Spinal cord (tissue), 10 donors: Measurements from ENCODE around the gene IL31RA. TPM values are rescaled to one million over a fixed set of nuclear protein-coding genes. Genes with fewer than 3 reads are reported as not detected.

Source experiments
- DNase-seq, 6 donors: peaks; one replicate each; pipeline versions ENCODE4 v3.0.0 to v3.0.0-alpha.2; 2013 to 2015; ENCODE audit warnings: low spot score in 6 of 6, low read depth in 4 of 6
- H3K27ac ChIP-seq: one replicate; pipeline ENCODE4 v1.5.1; 2013; ENCODE audit warnings: low read depth, low read length, control low read depth
- H3K27me3 ChIP-seq: one replicate; pipeline ENCODE4 v1.6.1; 2013; ENCODE audit warnings: low read length; ENCODE audit not compliant: control insufficient read depth, insufficient read depth
- H3K36me3 ChIP-seq: one replicate; pipeline ENCODE4 v1.6.1; 2013; ENCODE audit warnings: low read length; ENCODE audit not compliant: control insufficient read depth, insufficient read depth
- H3K4me1 ChIP-seq: one replicate; pipeline ENCODE4 v1.6.1; 2013; ENCODE audit warnings: low read length; ENCODE audit not compliant: control insufficient read depth, insufficient read depth
- H3K4me3 ChIP-seq: one replicate; pipeline ENCODE4 v1.5.1; 2013; ENCODE audit warnings: low read depth, low read length, control low read depth
- H3K9me3 ChIP-seq: one replicate; pipeline ENCODE4 v1.6.1; 2013; ENCODE audit warnings: low read length; ENCODE audit not compliant: control insufficient read depth, insufficient read depth
- WGBS: methylation state at CpG from one replicate; pipeline ENCODE4 v1.1.5; 2013; ENCODE audit warnings: missing lambda C conversion rate; ENCODE audit not compliant: insufficient coverage; 5-methylcytosine and 5-hydroxymethylcytosine counted together
- polyA plus RNA-seq, 2 donors: library from polyadenylated mRNA; unstranded; fragments of 120-200 nt; gene quantifications; one replicate each; pipeline ENCODE4 v1.2.1, GENCODE V29; 2013; ENCODE audit not compliant: insufficient read length in 2 of 2
- total RNA-seq, 2 donors: library from RNA; depleted of rRNA in 1 of 2; stranded (reverse); fragments of 120-200 nt in 1 of 2; fragments of >200 nt in 1 of 2; gene quantifications; one replicate each; pipeline versions ENCODE4 v1.2.3 to v1.2.4, GENCODE V29; 2013 to 2014
- donor health status: healthy.

Gene IL31RA
- total and polyA plus RNA-seq, 4 donors, result 0.17 to 9.7 (median 0.27) TPM

DNA sequence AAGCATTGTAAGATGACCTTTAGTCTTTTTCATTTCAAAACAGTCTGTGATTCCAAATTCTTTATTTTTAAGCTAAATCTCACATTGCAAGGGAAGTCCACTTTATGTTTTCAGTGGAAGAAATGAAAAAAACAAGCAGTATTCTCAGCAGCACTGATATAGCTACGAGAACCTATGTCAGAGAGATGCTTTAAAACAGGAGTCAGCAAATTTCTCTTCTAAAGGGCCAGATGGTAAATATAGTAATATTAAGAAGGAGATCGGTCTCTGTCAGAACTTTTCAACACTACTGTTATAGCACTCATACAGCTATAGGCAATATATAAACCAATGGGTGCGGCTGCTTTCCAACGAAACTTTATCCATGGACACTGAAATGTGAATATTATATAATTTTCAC lies 18.7 kb downstream of the IL31RA start:
- Histone ChIP-seq H3K27me3 (no peaks in the 10 kb centered on the region), H3K4me3 (no peak overlapping the region), H3K9me3 (no peaks in the 10 kb centered on the region), H3K36me3 (no peaks in the 10 kb centered on the region), H3K4me1 (no peaks in the 10 kb centered on the region), H3K27ac (no peak overlapping the region)
- WGBS, result no CpG with 5 or more reads among the region's 4 CpGs
- no peak for DNase-seq

- Histone ChIP-seq H3K36me3 (no peaks in the 10 kb centered on the region), H3K9me3 (no peaks in the 10 kb centered on the region), H3K4me3 (no peak overlapping the region), H3K27me3 (no peaks in the 10 kb centered on the region), H3K27ac (no peak overlapping the region), H3K4me1 (no peaks in the 10 kb centered on the region)
- DNase-seq, result no peak
These were observed 22.1 kb downstream of the IL31RA start for GRCh38 chr5:55873234-55873633.

DNA sequence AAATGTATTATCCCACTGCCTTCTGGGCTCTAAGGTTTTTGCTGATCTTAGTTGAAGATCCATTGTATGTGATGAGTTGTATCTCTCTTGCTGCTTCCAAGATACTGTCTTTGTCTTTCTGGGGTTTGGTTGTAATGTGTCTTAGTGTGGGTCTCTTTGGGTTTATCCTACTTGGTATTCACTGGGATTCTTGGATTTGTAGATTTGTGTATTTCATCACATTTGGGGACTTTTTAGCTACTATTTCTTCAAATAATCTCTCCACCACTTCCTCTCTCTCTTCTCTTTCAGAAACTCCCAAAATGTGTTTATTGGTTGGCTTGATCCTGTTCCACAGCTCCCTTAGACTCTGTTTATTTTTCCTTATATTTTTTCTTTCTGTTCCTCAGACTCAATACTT lies 26.5 kb downstream of the IL31RA start:
- H3K27me3 ChIP-seq, result no peaks in the 10 kb centered on the region
- no peak overlapping the region for H3K4me3 ChIP-seq
- H3K9me3 ChIP-seq, result no peaks in the 10 kb centered on the region

GRCh38 chr5:55880453-55880852 lies 29.3 kb downstream of the IL31RA start:
- H3K4me3 ChIP-seq, result no peak overlapping the region

More for the DNA sequence above, 26.5 kb downstream of the IL31RA start:
- Histone ChIP-seq H3K36me3 (no peaks in the 10 kb centered on the region), H3K4me1 (no peaks in the 10 kb centered on the region), H3K27ac (no peak overlapping the region)
- no peak for DNase-seq

DNA sequence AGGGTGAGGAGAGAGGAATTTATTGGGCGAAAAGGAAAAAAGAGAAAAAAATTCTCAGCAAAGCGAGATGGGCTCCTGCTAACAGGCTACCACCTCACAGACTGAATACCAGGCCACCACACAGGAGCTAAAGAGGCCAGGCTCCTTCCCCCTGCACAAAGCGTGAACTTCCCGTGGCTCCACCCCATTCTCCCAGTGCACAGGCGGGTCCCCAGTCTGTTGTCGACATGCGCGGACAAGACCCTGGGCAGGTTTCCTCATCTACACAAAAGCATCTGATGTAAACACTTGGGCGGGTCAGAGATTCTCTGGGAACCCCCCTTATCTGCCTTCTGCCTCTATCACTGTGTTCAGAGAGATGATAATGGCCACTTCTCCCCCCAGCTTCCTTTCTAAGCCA lies 34.2 kb downstream of the IL31RA start:
- H3K4me3 ChIP-seq, result no peak overlapping the region
- no peak for DNase-seq
- WGBS, result 91% methylated on average over 9 of the region's 9 CpGs
- no peaks in the 10 kb centered on the region for H3K27me3 ChIP-seq
- no peaks in the 10 kb centered on the region for H3K36me3 ChIP-seq
- H3K27ac ChIP-seq, result no peak overlapping the region
- no peaks in the 10 kb centered on the region for H3K4me1 ChIP-seq
- H3K9me3 ChIP-seq, result no peaks in the 10 kb centered on the region

More at GRCh38 chr5:55880453-55880852, 29.3 kb downstream of the IL31RA start:
- Histone ChIP-seq H3K9me3 (no peaks in the 10 kb centered on the region), H3K27me3 (no peaks in the 10 kb centered on the region), H3K36me3 (no peaks in the 10 kb centered on the region), H3K27ac (no peak overlapping the region), H3K4me1 (no peaks in the 10 kb centered on the region)
- no peak for DNase-seq

DNA sequence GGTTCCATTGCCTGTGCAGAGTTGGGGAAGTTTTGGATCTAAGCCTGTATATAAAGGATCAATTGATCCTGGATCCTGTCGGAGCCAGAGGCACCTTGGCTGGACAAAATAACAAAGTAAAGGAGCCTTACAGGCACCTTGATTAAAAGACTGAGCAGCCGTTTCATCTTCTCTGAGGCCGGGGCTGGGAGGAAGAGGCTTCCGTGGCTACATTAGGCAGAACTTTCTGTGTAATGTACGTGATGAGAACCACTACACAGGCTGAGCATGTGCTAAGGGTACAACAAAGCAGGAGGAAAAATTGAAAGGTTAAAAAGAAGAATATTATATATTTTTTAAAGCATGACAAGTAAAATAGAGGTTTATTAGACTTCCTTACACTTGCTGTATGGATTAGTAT lies 37.0 kb downstream of the IL31RA start:
- no peak for DNase-seq
- 91% methylated on average over 3 of the region's 5 CpGs for WGBS
- no peak overlapping the region for H3K4me3 ChIP-seq
- H3K27ac ChIP-seq, result no peak overlapping the region
- no peaks in the 10 kb centered on the region for H3K4me1 ChIP-seq
- no peaks in the 10 kb centered on the region for H3K9me3 ChIP-seq
- H3K36me3 ChIP-seq, result no peaks in the 10 kb centered on the region
- H3K27me3 ChIP-seq, result no peaks in the 10 kb centered on the region

DNA sequence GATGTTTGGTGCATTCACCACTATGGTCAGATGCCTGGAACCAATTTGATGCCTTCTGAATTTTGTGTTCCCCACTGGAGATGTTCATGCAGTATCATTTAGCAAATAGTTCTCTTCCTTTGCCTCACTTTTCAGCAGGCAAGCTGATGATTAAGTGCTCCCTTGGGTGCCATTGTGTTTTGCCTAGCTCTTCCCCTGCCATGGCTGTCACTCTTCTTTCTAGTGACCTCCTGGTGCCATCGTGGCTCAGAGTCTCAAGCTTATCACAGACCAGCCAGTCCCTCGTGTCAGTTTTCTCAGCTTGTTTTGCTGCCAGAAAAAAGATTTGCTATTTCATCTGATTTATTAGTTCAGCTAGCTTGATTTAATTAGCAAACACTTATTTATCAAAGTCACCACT lies 41.3 kb downstream of the IL31RA start:
- no peaks in the 10 kb centered on the region for H3K4me1 ChIP-seq
- WGBS, result no CpG with 5 or more reads among the region's 2 CpGs
- no peaks in the 10 kb centered on the region for H3K36me3 ChIP-seq
- no peaks in the 10 kb centered on the region for H3K27me3 ChIP-seq
- H3K4me3 ChIP-seq, result no peak overlapping the region
- no peak overlapping the region for H3K27ac ChIP-seq
- no peaks in the 10 kb centered on the region for H3K9me3 ChIP-seq
- DNase-seq, result no peak

- Histone ChIP-seq H3K27ac (no peak overlapping the region), H3K27me3 (no peaks in the 10 kb centered on the region), H3K4me1 (no peaks in the 10 kb centered on the region), H3K9me3 (no peaks in the 10 kb centered on the region), H3K36me3 (no peaks in the 10 kb centered on the region), H3K4me3 (no peak overlapping the region)
- 88% methylated on average over 1 of the region's 3 CpGs for WGBS
- no peak for DNase-seq
These were observed 43.0 kb downstream of the IL31RA start for GRCh38 chr5:55894135-55894534.

GRCh38 chr5:55895346-55895745 lies 44.2 kb downstream of the IL31RA start:
- WGBS, result 100% methylated on average over 1 of the region's 3 CpGs
- H3K4me3 ChIP-seq, result no peak overlapping the region

GRCh38 chr5:55896238-55896637 lies 45.1 kb downstream of the IL31RA start:
- WGBS, result 100% methylated on average over 1 of the region's 2 CpGs
- Histone ChIP-seq H3K27ac (no peak overlapping the region), H3K4me1 (no peaks in the 10 kb centered on the region), H3K27me3 (no peaks in the 10 kb centered on the region), H3K4me3 (no peak overlapping the region), H3K9me3 (no peaks in the 10 kb centered on the region), H3K36me3 (no peaks in the 10 kb centered on the region)
- DNase-seq, result no peak

More at GRCh38 chr5:55895346-55895745, 44.2 kb downstream of the IL31RA start:
- Histone ChIP-seq H3K27ac (no peak overlapping the region), H3K27me3 (no peaks in the 10 kb centered on the region), H3K4me1 (no peaks in the 10 kb centered on the region), H3K36me3 (no peaks in the 10 kb centered on the region), H3K9me3 (no peaks in the 10 kb centered on the region)
- DNase-seq, result no peak
